Liver (tissue), 9 donors: ENCODE results near the gene SCP2D1. TPM values are rescaled to one million over a fixed set of nuclear protein-coding genes. Genes with fewer than 3 reads are reported as not detected.

Source experiments
- DNase-seq: peaks from one replicate; pipeline ENCODE4 v3.0.0-alpha.2; 2017; ENCODE audit warnings: low spot score
- H3K27ac ChIP-seq, 2 donors: one replicate each; pipeline ENCODE4 v1.7.0; 2013; ENCODE audit warnings: inconsistent platforms in 2 of 2, low read length in 2 of 2, control low read depth in 1 of 2, low read depth in 1 of 2, mild to moderate bottlenecking in 1 of 2
- H3K27me3 ChIP-seq, 4 donors: one replicate each; pipeline versions ENCODE4 v1.6.1 to v1.7.0; 2013; ENCODE audit warnings: low read length in 3 of 4, inconsistent platforms in 1 of 4, mild to moderate bottlenecking in 1 of 4, moderate library complexity in 1 of 4; ENCODE audit not compliant: control insufficient read depth in 4 of 4, insufficient read depth in 4 of 4
- H3K36me3 ChIP-seq, 4 donors: one replicate each; pipeline versions ENCODE4 v1.6.1 to v1.7.0; 2013; ENCODE audit warnings: low read length in 3 of 4, mild to moderate bottlenecking in 3 of 4, low read depth in 1 of 4, moderate library complexity in 1 of 4; ENCODE audit not compliant: control insufficient read depth in 4 of 4, insufficient read depth in 3 of 4
- H3K4me1 ChIP-seq, 4 donors: one replicate each; pipeline versions ENCODE4 v1.6.1 to v1.7.0; 2013; ENCODE audit warnings: low read length in 3 of 4, mild to moderate bottlenecking in 3 of 4, moderate library complexity in 1 of 4; ENCODE audit not compliant: control insufficient read depth in 4 of 4, insufficient read depth in 4 of 4
- H3K4me3 ChIP-seq, 3 donors: one replicate each; pipeline versions ENCODE4 v1.6.1 to v1.7.0; 2013; ENCODE audit warnings: low read length in 3 of 3, control low read depth in 1 of 3, low read depth in 1 of 3, mild to moderate bottlenecking in 1 of 3
- H3K9ac ChIP-seq, 2 donors: one replicate each; pipeline ENCODE4 v1.7.0; 2013; ENCODE audit warnings: low read length in 2 of 2, mild to moderate bottlenecking in 2 of 2, moderate library complexity in 2 of 2, control low read depth in 1 of 2, low read depth in 1 of 2
- H3K9me3 ChIP-seq, 4 donors: one replicate each; pipeline versions ENCODE4 v1.6.1 to v1.7.0; 2013; ENCODE audit warnings: low read length in 3 of 4; ENCODE audit not compliant: control insufficient read depth in 4 of 4
- EGR1 ChIP-seq, 2 donors: IDR thresholded peaks; 2 replicates each; pipeline ENCODE4 v1.6.1; 2016 to 2018; ENCODE audit warnings: antibody characterized with exemption in 2 of 2, low read depth in 2 of 2
- FOXA1 ChIP-seq: IDR thresholded peaks from 2 replicates; pipeline ENCODE4 v1.6.1; 2016; ENCODE audit warnings: antibody characterized with exemption
- FOXA2 ChIP-seq: IDR thresholded peaks from 2 replicates; pipeline ENCODE4 v1.6.1; 2016; ENCODE audit warnings: antibody characterized with exemption
- GABPA ChIP-seq, 2 donors: IDR thresholded peaks in 1 of 2; conservative IDR thresholded peaks in 1 of 2; 2 replicates each; pipeline ENCODE4 v1.6.1; 2016; ENCODE audit warnings: antibody characterized with exemption in 2 of 2, mild to moderate bottlenecking in 1 of 2, moderate library complexity in 1 of 2
- HNF4A ChIP-seq, 2 donors: conservative IDR thresholded peaks; 2 replicates each; pipeline ENCODE4 v1.6.1; 2016; ENCODE audit warnings: antibody characterized with exemption in 2 of 2, mild to moderate bottlenecking in 2 of 2
- HNF4G ChIP-seq: IDR thresholded peaks from 2 replicates; pipeline ENCODE4 v1.6.1; 2016; ENCODE audit warnings: antibody characterized with exemption
- JUND ChIP-seq, 2 donors: IDR thresholded peaks; 2 replicates each; pipeline ENCODE4 v1.6.1; 2016; ENCODE audit warnings: antibody characterized with exemption in 2 of 2
- MAX ChIP-seq: IDR thresholded peaks from 2 replicates; pipeline ENCODE4 v1.6.1; 2016; ENCODE audit warnings: antibody characterized with exemption
- NR2F2 ChIP-seq: IDR thresholded peaks from 2 replicates; pipeline ENCODE4 v1.6.1; 2016; ENCODE audit warnings: antibody characterized with exemption
- RAD21 ChIP-seq, 2 donors: IDR thresholded peaks; 2 replicates each; pipeline ENCODE4 v1.6.1; 2016; ENCODE audit warnings: antibody characterized with exemption in 2 of 2, mild to moderate bottlenecking in 2 of 2
- RXRA ChIP-seq, 2 donors: IDR thresholded peaks; 2 replicates each; pipeline ENCODE4 v1.6.1; 2017 to 2018; ENCODE audit warnings: antibody characterized with exemption in 2 of 2, mild to moderate bottlenecking in 1 of 2
- SP1 ChIP-seq: IDR thresholded peaks from 2 replicates; pipeline ENCODE4 v1.6.1; 2018; ENCODE audit warnings: antibody characterized with exemption, mild to moderate bottlenecking
- TAF1 ChIP-seq: conservative IDR thresholded peaks from 2 replicates; pipeline ENCODE4 v1.6.1; 2016; ENCODE audit warnings: antibody characterized with exemption, mild to moderate bottlenecking
- YY1 ChIP-seq: IDR thresholded peaks from 2 replicates; pipeline ENCODE4 v1.6.1; 2016; ENCODE audit warnings: antibody characterized with exemption, mild to moderate bottlenecking
- WGBS: extraction: QIAGEN DNeasy Blood & Tissue Kit; methylation state at CpG from one replicate; pipeline ENCODE4 v1.1.7; 2013; 5-methylcytosine and 5-hydroxymethylcytosine counted together
- polyA plus RNA-seq, 2 donors: library from polyadenylated mRNA; stranded (reverse) in 1 of 2; unstranded in 1 of 2; fragments of 200-250 nt in 1 of 2; fragments of >200 nt in 1 of 2; fragmentation: Nextera tagmentation in 1 of 2; extraction: Ambion mirVana in 1 of 2; gene quantifications; one replicate each; pipeline versions ENCODE4 v1.2.1 to v1.2.3, GENCODE V29; 2013 to 2015
- total RNA-seq, 2 donors: library from RNA; depleted of rRNA; stranded (reverse); fragments of >200 nt; gene quantifications; one replicate each; pipeline ENCODE4 v1.2.3, GENCODE V29; 2014
- TF ChIP-seq, protein P1 (sequence below): IDR thresholded peaks from 2 replicates; pipeline ENCODE4 v1.6.1; 2016; ENCODE audit warnings: antibody characterized with exemption, mild to moderate bottlenecking
- TF ChIP-seq, protein P2 (sequence below): fragments of 150-350 bp; IDR thresholded peaks from 2 replicates; pipeline ENCODE4 v1.5.1; 2017; ENCODE audit warnings: improper control_type of control experiment, low read depth, low read length; ENCODE audit not compliant: missing input control
- TF ChIP-seq, protein P3 (sequence below): IDR thresholded peaks from 2 replicates; pipeline ENCODE4 v1.6.1; 2016; ENCODE audit warnings: antibody characterized with exemption
- TF ChIP-seq, protein P4 (sequence below): IDR thresholded peaks from 2 replicates; pipeline ENCODE4 v1.6.1; 2016; ENCODE audit warnings: antibody characterized with exemption
- donor health status: healthy.
- donor health status: healthy.
- donor health status: healthy.
- donor health status: healthy.
- donor health status: healthy.

SCP2D1 gene
- total and polyA plus RNA-seq, 4 donors: not detected

GRCh38 chr20:18811904-18812303 is 1.7 kb upstream of the SCP2D1 start:
- TF ChIP-seq JUND (IDR thresholded peaks at IDR 0.05): no peak
- H3K27ac ChIP-seq: no peak overlapping the region
- H3K4me3 ChIP-seq: no peak overlapping the region
- no peak for DNase-seq
- 88% methylated on average over 3 of the region's 3 CpGs for WGBS
- H3K36me3 ChIP-seq: no peaks in the 10 kb centered on the region
- no peak overlapping the region for H3K9ac ChIP-seq
- no peaks in the 10 kb centered on the region for H3K4me1 ChIP-seq
- no peaks in the 10 kb centered on the region for H3K9me3 ChIP-seq
- H3K27me3 ChIP-seq: no peaks in the 10 kb centered on the region

GRCh38 chr20:18815194-18815942 is 1.8 kb downstream of the SCP2D1 start:
- WGBS: 87% methylated on average over 6 of the region's 6 CpGs
- Histone ChIP-seq H3K27ac (no peak overlapping the region), H3K9me3 (no peaks in the 10 kb centered on the region), H3K9ac (no peak overlapping the region), H3K36me3 (no peaks in the 10 kb centered on the region), H3K27me3 (no peaks in the 10 kb centered on the region), H3K4me3 (no peak overlapping the region), H3K4me1 (no peaks in the 10 kb centered on the region)
- DNase-seq: no peak
- TF ChIP-seq YY1 (no peak), FOXA1 (no peak), HNF4A (conservative IDR thresholded peaks at IDR 0.05) (no peak)

GRCh38 chr20:18822832-18823231 is 9.2 kb downstream of the SCP2D1 start:
- DNase-seq: no peak
- H3K4me1 ChIP-seq: no peaks in the 10 kb centered on the region
- H3K9ac ChIP-seq: no peak overlapping the region
- no peaks in the 10 kb centered on the region for H3K9me3 ChIP-seq
- TF ChIP-seq, protein P1, sequence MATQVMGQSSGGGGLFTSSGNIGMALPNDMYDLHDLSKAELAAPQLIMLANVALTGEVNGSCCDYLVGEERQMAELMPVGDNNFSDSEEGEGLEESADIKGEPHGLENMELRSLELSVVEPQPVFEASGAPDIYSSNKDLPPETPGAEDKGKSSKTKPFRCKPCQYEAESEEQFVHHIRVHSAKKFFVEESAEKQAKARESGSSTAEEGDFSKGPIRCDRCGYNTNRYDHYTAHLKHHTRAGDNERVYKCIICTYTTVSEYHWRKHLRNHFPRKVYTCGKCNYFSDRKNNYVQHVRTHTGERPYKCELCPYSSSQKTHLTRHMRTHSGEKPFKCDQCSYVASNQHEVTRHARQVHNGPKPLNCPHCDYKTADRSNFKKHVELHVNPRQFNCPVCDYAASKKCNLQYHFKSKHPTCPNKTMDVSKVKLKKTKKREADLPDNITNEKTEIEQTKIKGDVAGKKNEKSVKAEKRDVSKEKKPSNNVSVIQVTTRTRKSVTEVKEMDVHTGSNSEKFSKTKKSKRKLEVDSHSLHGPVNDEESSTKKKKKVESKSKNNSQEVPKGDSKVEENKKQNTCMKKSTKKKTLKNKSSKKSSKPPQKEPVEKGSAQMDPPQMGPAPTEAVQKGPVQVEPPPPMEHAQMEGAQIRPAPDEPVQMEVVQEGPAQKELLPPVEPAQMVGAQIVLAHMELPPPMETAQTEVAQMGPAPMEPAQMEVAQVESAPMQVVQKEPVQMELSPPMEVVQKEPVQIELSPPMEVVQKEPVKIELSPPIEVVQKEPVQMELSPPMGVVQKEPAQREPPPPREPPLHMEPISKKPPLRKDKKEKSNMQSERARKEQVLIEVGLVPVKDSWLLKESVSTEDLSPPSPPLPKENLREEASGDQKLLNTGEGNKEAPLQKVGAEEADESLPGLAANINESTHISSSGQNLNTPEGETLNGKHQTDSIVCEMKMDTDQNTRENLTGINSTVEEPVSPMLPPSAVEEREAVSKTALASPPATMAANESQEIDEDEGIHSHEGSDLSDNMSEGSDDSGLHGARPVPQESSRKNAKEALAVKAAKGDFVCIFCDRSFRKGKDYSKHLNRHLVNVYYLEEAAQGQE: no peak
- TF ChIP-seq TAF1: no peak
- no peak for TF ChIP-seq HNF4A (conservative IDR thresholded peaks at IDR 0.05)
- TF ChIP-seq HNF4G: no peak
- TF ChIP-seq RXRA (IDR thresholded peaks at IDR 0.05): no peak
- TF ChIP-seq EGR1 (IDR thresholded peaks at IDR 0.05; ENCODE audit: low read depth in 2 of 2): no peak
- no peak for TF ChIP-seq FOXA2
- TF ChIP-seq GABPA (IDR thresholded peaks at IDR 0.05 in 1 of 2, conservative IDR thresholded peaks at IDR 0.05 in 1 of 2): no peak
- TF ChIP-seq, protein P2, sequence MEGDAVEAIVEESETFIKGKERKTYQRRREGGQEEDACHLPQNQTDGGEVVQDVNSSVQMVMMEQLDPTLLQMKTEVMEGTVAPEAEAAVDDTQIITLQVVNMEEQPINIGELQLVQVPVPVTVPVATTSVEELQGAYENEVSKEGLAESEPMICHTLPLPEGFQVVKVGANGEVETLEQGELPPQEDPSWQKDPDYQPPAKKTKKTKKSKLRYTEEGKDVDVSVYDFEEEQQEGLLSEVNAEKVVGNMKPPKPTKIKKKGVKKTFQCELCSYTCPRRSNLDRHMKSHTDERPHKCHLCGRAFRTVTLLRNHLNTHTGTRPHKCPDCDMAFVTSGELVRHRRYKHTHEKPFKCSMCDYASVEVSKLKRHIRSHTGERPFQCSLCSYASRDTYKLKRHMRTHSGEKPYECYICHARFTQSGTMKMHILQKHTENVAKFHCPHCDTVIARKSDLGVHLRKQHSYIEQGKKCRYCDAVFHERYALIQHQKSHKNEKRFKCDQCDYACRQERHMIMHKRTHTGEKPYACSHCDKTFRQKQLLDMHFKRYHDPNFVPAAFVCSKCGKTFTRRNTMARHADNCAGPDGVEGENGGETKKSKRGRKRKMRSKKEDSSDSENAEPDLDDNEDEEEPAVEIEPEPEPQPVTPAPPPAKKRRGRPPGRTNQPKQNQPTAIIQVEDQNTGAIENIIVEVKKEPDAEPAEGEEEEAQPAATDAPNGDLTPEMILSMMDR: no peak
- no peak for TF ChIP-seq MAX
- no peak for TF ChIP-seq JUND (IDR thresholded peaks at IDR 0.05)
- TF ChIP-seq, protein P3, sequence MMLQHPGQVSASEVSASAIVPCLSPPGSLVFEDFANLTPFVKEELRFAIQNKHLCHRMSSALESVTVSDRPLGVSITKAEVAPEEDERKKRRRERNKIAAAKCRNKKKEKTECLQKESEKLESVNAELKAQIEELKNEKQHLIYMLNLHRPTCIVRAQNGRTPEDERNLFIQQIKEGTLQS: no peak
- TF ChIP-seq NR2F2: no peak
- TF ChIP-seq FOXA1: no peak
- TF ChIP-seq SP1: no peak
- TF ChIP-seq RAD21 (IDR thresholded peaks at IDR 0.05): no peak
- no peak for TF ChIP-seq YY1
- TF ChIP-seq, protein P4, sequence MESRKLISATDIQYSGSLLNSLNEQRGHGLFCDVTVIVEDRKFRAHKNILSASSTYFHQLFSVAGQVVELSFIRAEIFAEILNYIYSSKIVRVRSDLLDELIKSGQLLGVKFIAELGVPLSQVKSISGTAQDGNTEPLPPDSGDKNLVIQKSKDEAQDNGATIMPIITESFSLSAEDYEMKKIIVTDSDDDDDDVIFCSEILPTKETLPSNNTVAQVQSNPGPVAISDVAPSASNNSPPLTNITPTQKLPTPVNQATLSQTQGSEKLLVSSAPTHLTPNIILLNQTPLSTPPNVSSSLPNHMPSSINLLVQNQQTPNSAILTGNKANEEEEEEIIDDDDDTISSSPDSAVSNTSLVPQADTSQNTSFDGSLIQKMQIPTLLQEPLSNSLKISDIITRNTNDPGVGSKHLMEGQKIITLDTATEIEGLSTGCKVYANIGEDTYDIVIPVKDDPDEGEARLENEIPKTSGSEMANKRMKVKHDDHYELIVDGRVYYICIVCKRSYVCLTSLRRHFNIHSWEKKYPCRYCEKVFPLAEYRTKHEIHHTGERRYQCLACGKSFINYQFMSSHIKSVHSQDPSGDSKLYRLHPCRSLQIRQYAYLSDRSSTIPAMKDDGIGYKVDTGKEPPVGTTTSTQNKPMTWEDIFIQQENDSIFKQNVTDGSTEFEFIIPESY: no peak
- no peak overlapping the region for H3K4me3 ChIP-seq
- WGBS: 83% methylated on average over 2 of the region's 2 CpGs
- no peak overlapping the region for H3K27ac ChIP-seq
- no peaks in the 10 kb centered on the region for H3K27me3 ChIP-seq
- no peaks in the 10 kb centered on the region for H3K36me3 ChIP-seq
